ENCODE results near the gene RERE. TPM values are rescaled to one million over a fixed set of nuclear protein-coding genes. Genes with fewer than 3 reads are reported as not detected.

RERE gene
- total RNA-seq, 1 experiment from 2014 or later = 40.6 TPM

GRCh38 chr1:8846263-8846662, 28.8 kb upstream of the RERE start:
- ATAC-seq = no peak
- H2AFZ ChIP-seq (ENCODE audit: low read depth, low read length, poor library complexity, severe bottlenecking) = no peak overlapping the region
- ChIA-PET POLR2A (interaction anchor here (2.2 kb wide), 1 partner anchor 14 kb away, joined by 5 read pairs; no protein-coding TSS in a partner anchor), CTCF (interaction anchor here (1.0 kb wide), 1 partner anchor 13 kb away, joined by 3 read pairs; no protein-coding TSS in a partner anchor), RAD21 (ENCODE audit: low non-redundant PET in 1 of 2, low total read pairs in 2 of 2, uncharacterized antibody in 2 of 2, unreplicated experiment in 2 of 2) (no interaction called here)
- no peak overlapping the region for H3K9ac ChIP-seq (ENCODE audit: low read length)
- H3K4me2 ChIP-seq (ENCODE audit: low read length) = no peak overlapping the region
- no peaks in the 10 kb centered on the region for H3K36me3 ChIP-seq (ENCODE audit: control insufficient read depth in 1 of 2, insufficient read depth in 2 of 2, low read length in 2 of 2)
- no peak overlapping the region for H3K27ac ChIP-seq (ENCODE audit: low read depth, low read length)
- peaks cover 0 to 4% of the 10 kb centered on the region in 2 experiments; a peak in 2 of 4 replicates for H3K4me1 ChIP-seq (ENCODE audit: control insufficient read depth in 1 of 2, insufficient read depth in 2 of 2, low read length in 2 of 2)
- no peaks in the 10 kb centered on the region for H3K9me3 ChIP-seq (ENCODE audit: control insufficient read depth in 1 of 2, insufficient read depth in 1 of 2, low read depth in 1 of 2, low read length in 2 of 2)
- intact Hi-C loops (cut with micrococcal nuclease) = loop anchor here (5.0 kb wide), 1 partner anchor 119 kb away; no protein-coding TSS in a partner anchor
- H3K79me2 ChIP-seq (ENCODE audit: insufficient read depth, low read length) = no peaks in the 10 kb centered on the region
- BruUV-seq (replicated peaks) = no TSS peak
- no peak overlapping the region for H3K4me3 ChIP-seq (replicated peaks in 1 of 2; ENCODE audit: low read depth in 1 of 2, low read length in 2 of 2)
- TF ChIP-seq CBX3 (IDR thresholded peaks at IDR 0.05; ENCODE audit: low read depth) (no peak), SIN3A (IDR thresholded peaks at IDR 0.05; ENCODE audit: low read depth) (no peak), YY1 (IDR thresholded peaks at IDR 0.05; ENCODE audit: extremely low read depth, insufficient replicate concordance, low read depth, low read length) (no peak), EZH2phosphoT487 (IDR thresholded peaks at IDR 0.05; ENCODE audit: borderline replicate concordance) (no peak), FOSL1 (IDR thresholded peaks at IDR 0.05; ENCODE audit: low read depth) (no peak), ZBTB33 (IDR thresholded peaks at IDR 0.05; ENCODE audit: extremely low read depth, insufficient replicate concordance, low read length) (no peak), CTCF (IDR thresholded peaks at IDR 0.05 in 2 of 3, conservative IDR thresholded peaks at IDR 0.05 in 1 of 3; ENCODE audit: borderline replicate concordance in 1 of 3, insufficient read depth in 1 of 3, low read depth in 2 of 3, low read length in 2 of 3) (no peak), SP1 (IDR thresholded peaks at IDR 0.05; ENCODE audit: low read depth) (no peak), POLR2A (IDR thresholded peaks at IDR 0.05; ENCODE audit: borderline replicate concordance, extremely low read depth, insufficient read depth, insufficient read length) (no peak), ZFX (IDR thresholded peaks at IDR 0.05) (no peak)
- no peaks in the 10 kb centered on the region for H3K9me2 ChIP-seq (ENCODE audit: insufficient read depth)
- DNase-seq (ENCODE audit: low read depth, low spot score) = no peak
- H4K20me1 ChIP-seq (ENCODE audit: insufficient read depth) = no peaks in the 10 kb centered on the region
- H3K27me3 ChIP-seq (ENCODE audit: insufficient read depth, low read length) = peaks cover 3% of the 10 kb centered on the region; the same call in 1 of the 2 replicates
